Loucy (cell line): ENCODE results near the gene ZNF808.

Experiments used
- H2AFZ ChIP-seq: fragments of 200-600 bp; sonication (generic); 2 replicates; pipeline ENCODE4 v1.6.0; 2016; ENCODE audit warnings: antibody characterized with exemption, mild to moderate bottlenecking, low read length, moderate library complexity
- H3F3A ChIP-seq: fragments of 200-600 bp; 2 replicates; pipeline ENCODE4 v1.6.0; 2016; ENCODE audit warnings: antibody characterized with exemption, low read depth, mild to moderate bottlenecking
- H3K27me3 ChIP-seq: fragments of 200-600 bp; sonication (generic); 2 replicates; pipeline ENCODE4 v1.6.1; 2014; ENCODE audit warnings: low read length, mild to moderate bottlenecking; ENCODE audit not compliant: insufficient read depth, poor library complexity, severe bottlenecking
- H3K36me3 ChIP-seq: fragments of 200-600 bp; sonication (generic); 2 replicates; pipeline ENCODE4 v1.6.1; 2016; ENCODE audit warnings: low read length; ENCODE audit not compliant: insufficient read depth
- H3K4me1 ChIP-seq: fragments of 200-600 bp; sonication (generic); 2 replicates; pipeline ENCODE4 v1.5.1; 2014; ENCODE audit warnings: low read length, mild to moderate bottlenecking; ENCODE audit not compliant: insufficient read depth, poor library complexity, severe bottlenecking
- H3K4me2 ChIP-seq: fragments of 200-600 bp; sonication (generic); 2 replicates; pipeline ENCODE4 v1.6.0; 2014; ENCODE audit warnings: antibody characterized with exemption, low read length, low read depth, mild to moderate bottlenecking; ENCODE audit not compliant: poor library complexity, severe bottlenecking
- H3K4me3 ChIP-seq: fragments of 200-600 bp; sonication (generic); 2 replicates; pipeline ENCODE4 v1.5.1; 2014; ENCODE audit warnings: low read length, mild to moderate bottlenecking, mixed read lengths; ENCODE audit not compliant: poor library complexity, severe bottlenecking
- H3K79me2 ChIP-seq: fragments of 200-600 bp; sonication (generic); 2 replicates; pipeline ENCODE4 v1.6.1; 2014; ENCODE audit warnings: low read length; ENCODE audit not compliant: insufficient read depth
- H3K9ac ChIP-seq: fragments of 200-600 bp; sonication (generic); 2 replicates; pipeline ENCODE4 v1.6.0; 2014; ENCODE audit warnings: mild to moderate bottlenecking, low read depth, low read length, moderate library complexity; ENCODE audit not compliant: poor library complexity, severe bottlenecking
- H3K9me2 ChIP-seq: fragments of 200-600 bp; sonication (generic); replicated peaks from 2 replicates; pipeline ENCODE4 v1.6.1; 2016; ENCODE audit warnings: low read depth, low read length, mixed read lengths
- H3K9me3 ChIP-seq: fragments of 200-600 bp; sonication (generic); 2 replicates; pipeline ENCODE4 v1.6.1; 2014; ENCODE audit warnings: mild to moderate bottlenecking, antibody characterized with exemption, low read length, low read depth; ENCODE audit not compliant: insufficient read depth
- H4K20me1 ChIP-seq: fragments of 200-600 bp; sonication (generic); 2 replicates; pipeline ENCODE4 v1.6.0; 2014; ENCODE audit warnings: antibody characterized with exemption, low read length, mild to moderate bottlenecking; ENCODE audit not compliant: insufficient read depth, poor library complexity, severe bottlenecking
- CTCF ChIP-seq: fragments of 200-600 bp; sonication (generic); conservative IDR thresholded peaks from 2 replicates; pipeline ENCODE4 v1.5.1; 2014; ENCODE audit warnings: mild to moderate bottlenecking, antibody characterized with exemption, low read length
- EZH2phosphoT487 ChIP-seq: fragments of 200-600 bp; IDR thresholded peaks from 2 replicates; pipeline ENCODE4 v1.6.1; 2018; ENCODE audit warnings: antibody characterized with exemption, mild to moderate bottlenecking, moderate library complexity, borderline replicate concordance

Gene ZNF808

GRCh38 chr19:52602941-52603340 is 75.5 kb downstream of the ZNF808 start:
- H3K4me3 ChIP-seq = no peak overlapping the region

DNA sequence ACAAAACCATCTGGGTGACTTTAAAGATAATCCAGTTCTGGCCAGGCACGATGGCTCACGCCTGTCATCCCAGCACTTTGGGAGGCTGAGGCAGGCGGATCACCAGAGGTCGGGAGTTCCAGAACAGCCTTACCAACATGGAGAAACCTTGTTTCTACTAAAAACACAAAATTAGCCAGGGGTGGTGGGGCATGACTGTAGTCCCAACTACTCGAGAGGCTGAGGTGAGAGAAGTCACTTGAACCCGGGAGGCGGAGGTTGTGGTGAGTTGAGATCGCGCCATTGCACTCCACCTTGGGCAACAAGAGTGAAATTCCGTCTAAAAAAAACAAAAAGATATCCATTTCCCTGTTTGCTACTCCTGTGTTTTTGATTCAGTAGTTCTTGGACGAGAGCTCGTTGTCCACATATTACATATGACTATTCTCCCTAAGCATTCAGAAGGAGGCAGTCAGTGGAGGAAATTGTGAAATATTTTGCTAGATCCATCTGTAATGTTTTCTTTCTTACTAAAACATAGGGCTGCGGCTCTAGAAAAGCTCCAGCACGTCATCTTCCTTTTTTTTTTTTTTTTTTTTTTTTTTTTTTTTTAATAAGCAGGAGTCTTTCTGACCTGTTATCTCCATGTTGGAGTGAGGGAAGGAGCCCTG is 76.2 kb downstream of the ZNF808 start:
- Histone ChIP-seq H3K36me3 (no peaks in the 10 kb centered on the region), H3F3A (peaks cover 7% of the 10 kb centered on the region; the same call in 1 of the 2 replicates), H3K9me2 (no peaks in the 10 kb centered on the region), H3K4me2 (no peak overlapping the region), H3K27me3 (no peaks in the 10 kb centered on the region), H3K4me1 (peaks cover 35% of the 10 kb centered on the region), H3K9me3 (no peaks in the 10 kb centered on the region), H3K79me2 (peaks cover 34% of the 10 kb centered on the region), H3K4me3 (no peak overlapping the region), H4K20me1 (peaks cover 8% of the 10 kb centered on the region), H2AFZ (no peak overlapping the region), H3K9ac (no peak overlapping the region)
- no peak for TF ChIP-seq EZH2phosphoT487
- TF ChIP-seq CTCF = no peak

More at GRCh38 chr19:52602941-52603340, 75.5 kb downstream of the ZNF808 start:
- peaks cover 7% of the 10 kb centered on the region; the same call in 1 of the 2 replicates for H3F3A ChIP-seq
- H4K20me1 ChIP-seq = peaks cover 8% of the 10 kb centered on the region
- peak overlapping the region; percentile 96 for H3K4me2 ChIP-seq
- no peaks in the 10 kb centered on the region for H3K36me3 ChIP-seq
- no peak overlapping the region for H2AFZ ChIP-seq
- H3K9ac ChIP-seq = no peak overlapping the region
- TF ChIP-seq CTCF (no peak), EZH2phosphoT487 (no peak)
- no peaks in the 10 kb centered on the region for H3K9me2 ChIP-seq
- peaks cover 35% of the 10 kb centered on the region for H3K4me1 ChIP-seq
- no peaks in the 10 kb centered on the region for H3K27me3 ChIP-seq
- no peaks in the 10 kb centered on the region for H3K9me3 ChIP-seq
- H3K79me2 ChIP-seq = peaks cover 30% of the 10 kb centered on the region
